Measurements from ENCODE around the gene CFHR4. TPM values are rescaled to one million over a fixed set of nuclear protein-coding genes. Genes with fewer than 3 reads are reported as not detected.

Gene CFHR4
- total RNA-seq, 4 donors from 2014 or later = not detected

DNA sequence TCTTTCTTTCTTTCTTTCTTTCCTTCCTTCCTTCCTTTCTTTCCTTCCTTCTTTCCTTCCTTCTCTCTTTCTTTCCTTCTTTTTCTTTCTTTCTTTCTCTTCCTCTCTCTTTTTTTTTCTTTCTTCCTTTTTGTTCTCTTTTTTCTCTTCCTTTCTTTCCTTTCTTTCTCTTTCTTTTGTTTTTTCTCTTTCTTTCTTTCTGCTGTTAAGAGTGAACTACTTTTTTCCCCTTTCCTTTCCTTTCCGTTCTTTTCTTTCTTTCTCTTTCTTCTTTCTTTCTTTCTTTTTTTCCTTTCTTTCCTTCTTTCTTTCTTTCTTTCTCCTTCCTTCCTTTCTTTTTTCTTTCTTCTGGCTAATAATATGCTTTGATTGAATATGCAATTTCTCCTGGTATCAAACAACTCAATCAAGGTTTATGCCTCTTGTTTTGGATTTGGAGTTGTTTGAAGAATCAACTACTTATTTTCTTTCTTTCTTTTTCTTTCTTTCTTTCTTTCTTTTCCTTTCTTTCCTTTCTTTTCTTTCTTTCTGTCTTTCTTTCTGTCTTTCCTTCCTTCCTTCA lies 27.4 kb upstream of the CFHR4 start:
- DNase-seq (ENCODE audit: low spot score in 2 of 2) = no peak
- H3K4me3 ChIP-seq = no peak overlapping the region
- no peak overlapping the region for H3K27ac ChIP-seq
- peaks cover 3% of the 10 kb centered on the region for H3K9me3 ChIP-seq
- no peaks in the 10 kb centered on the region for H3K4me1 ChIP-seq
- H3K36me3 ChIP-seq = no peaks in the 10 kb centered on the region
- 100% methylated on average over 1 of the region's 1 CpG for WGBS
- no peaks in the 10 kb centered on the region for H3K27me3 ChIP-seq
- TF ChIP-seq EP300 (IDR thresholded peaks at IDR 0.05) (no peak), POLR2A (IDR thresholded peaks at IDR 0.05) (no peak), POLR2AphosphoS5 (IDR thresholded peaks at IDR 0.05) (no peak)
- TF ChIP-seq, protein P1, sequence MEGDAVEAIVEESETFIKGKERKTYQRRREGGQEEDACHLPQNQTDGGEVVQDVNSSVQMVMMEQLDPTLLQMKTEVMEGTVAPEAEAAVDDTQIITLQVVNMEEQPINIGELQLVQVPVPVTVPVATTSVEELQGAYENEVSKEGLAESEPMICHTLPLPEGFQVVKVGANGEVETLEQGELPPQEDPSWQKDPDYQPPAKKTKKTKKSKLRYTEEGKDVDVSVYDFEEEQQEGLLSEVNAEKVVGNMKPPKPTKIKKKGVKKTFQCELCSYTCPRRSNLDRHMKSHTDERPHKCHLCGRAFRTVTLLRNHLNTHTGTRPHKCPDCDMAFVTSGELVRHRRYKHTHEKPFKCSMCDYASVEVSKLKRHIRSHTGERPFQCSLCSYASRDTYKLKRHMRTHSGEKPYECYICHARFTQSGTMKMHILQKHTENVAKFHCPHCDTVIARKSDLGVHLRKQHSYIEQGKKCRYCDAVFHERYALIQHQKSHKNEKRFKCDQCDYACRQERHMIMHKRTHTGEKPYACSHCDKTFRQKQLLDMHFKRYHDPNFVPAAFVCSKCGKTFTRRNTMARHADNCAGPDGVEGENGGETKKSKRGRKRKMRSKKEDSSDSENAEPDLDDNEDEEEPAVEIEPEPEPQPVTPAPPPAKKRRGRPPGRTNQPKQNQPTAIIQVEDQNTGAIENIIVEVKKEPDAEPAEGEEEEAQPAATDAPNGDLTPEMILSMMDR (IDR thresholded peaks at IDR 0.05) = no peak

DNA sequence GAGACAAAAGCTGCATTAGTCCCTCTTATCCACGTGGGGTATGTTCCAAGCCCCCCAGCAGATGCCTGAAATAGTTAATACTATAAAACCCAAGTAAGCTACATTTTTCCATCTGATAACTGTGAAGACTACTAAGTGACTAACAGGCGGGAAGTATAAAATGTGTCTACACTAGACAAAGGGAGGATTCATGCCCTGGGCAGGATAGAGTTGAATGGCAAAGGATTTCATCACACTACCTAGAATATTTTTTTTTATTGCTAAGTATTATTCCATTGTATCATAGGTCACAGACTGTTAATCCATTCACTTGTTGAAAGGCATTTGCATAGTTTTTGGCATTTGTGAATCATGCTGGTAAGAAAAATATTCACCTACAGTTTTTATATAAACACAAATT lies 26.4 kb upstream of the CFHR4 start:
- no peak overlapping the region for H3K27ac ChIP-seq
- DNase-seq (ENCODE audit: low spot score in 2 of 2) = no peak
- no peaks in the 10 kb centered on the region for H3K36me3 ChIP-seq
- no peak overlapping the region for H3K4me3 ChIP-seq
- no peaks in the 10 kb centered on the region for H3K27me3 ChIP-seq
- H3K9me3 ChIP-seq = peaks cover 3% of the 10 kb centered on the region
- 56% methylated on average over 2 of the region's 2 CpGs for WGBS
- H3K4me1 ChIP-seq = no peaks in the 10 kb centered on the region
- TF ChIP-seq POLR2A (IDR thresholded peaks at IDR 0.05) (no peak), EP300 (IDR thresholded peaks at IDR 0.05) (no peak), POLR2AphosphoS5 (IDR thresholded peaks at IDR 0.05) (no peak)
- TF ChIP-seq, protein P1 (IDR thresholded peaks at IDR 0.05) = no peak

DNA sequence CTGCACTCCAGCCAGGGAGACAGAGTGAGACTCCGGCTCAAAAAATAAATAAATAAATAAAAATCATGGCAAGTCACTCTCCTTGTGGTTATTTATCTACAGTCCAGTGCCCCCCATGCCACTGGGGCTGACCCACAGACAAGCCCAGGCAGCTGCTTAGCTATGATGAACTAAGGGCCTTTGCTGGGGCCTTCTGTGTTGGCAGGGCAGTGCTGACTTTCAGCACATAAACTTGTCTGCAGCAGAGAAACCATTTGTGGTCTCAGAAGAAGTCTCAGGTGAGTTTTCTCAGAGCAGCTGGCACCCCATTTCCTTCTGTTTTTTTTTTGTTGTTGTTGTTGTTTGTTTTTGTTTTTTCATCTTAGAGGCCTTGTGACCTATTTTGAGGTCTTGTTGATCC lies 20.9 kb upstream of the CFHR4 start:
- Histone ChIP-seq H3K27me3 (no peaks in the 10 kb centered on the region), H3K27ac (no peak overlapping the region), H3K4me3 (no peak overlapping the region), H3K9me3 (peaks cover 13% of the 10 kb centered on the region), H3K36me3 (no peaks in the 10 kb centered on the region), H3K4me1 (no peaks in the 10 kb centered on the region)
- 94% methylated on average over 1 of the region's 1 CpG for WGBS
- no peak for DNase-seq (ENCODE audit: low spot score in 2 of 2)
- no peak for TF ChIP-seq POLR2A (IDR thresholded peaks at IDR 0.05)
- TF ChIP-seq, protein P1 (IDR thresholded peaks at IDR 0.05) = no peak

DNA sequence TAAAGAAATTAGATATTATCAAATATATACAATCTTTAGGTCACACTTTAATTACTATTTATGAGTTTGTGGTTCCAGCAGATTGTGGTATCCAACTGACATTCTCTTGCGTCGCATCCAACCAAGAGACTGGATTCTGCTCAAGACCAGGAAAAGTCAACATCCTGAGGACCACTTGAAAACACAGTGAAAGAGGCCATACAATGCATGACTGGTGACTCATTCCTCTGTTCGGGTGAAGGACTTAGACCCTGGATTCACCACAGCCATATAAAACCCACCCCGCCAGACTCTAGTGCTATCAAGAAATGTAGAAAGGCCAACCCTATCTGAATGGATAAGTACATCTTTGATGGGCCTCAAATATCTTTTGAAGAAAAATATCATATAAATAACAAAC lies 14.5 kb upstream of the CFHR4 start:
- no peak overlapping the region for H3K4me3 ChIP-seq
- H3K4me1 ChIP-seq = no peaks in the 10 kb centered on the region
- H3K27me3 ChIP-seq = peaks cover 5% of the 10 kb centered on the region
- TF ChIP-seq POLR2A (IDR thresholded peaks at IDR 0.05) = no peak
- no peak for TF ChIP-seq POLR2AphosphoS5 (IDR thresholded peaks at IDR 0.05)
- TF ChIP-seq EP300 (IDR thresholded peaks at IDR 0.05) = no peak
- TF ChIP-seq, protein P1 (IDR thresholded peaks at IDR 0.05) = no peak
- no peak overlapping the region for H3K27ac ChIP-seq
- no peaks in the 10 kb centered on the region for H3K36me3 ChIP-seq
- no peaks in the 10 kb centered on the region for H3K9me3 ChIP-seq
- WGBS = 91% methylated on average over 4 of the region's 4 CpGs
- no peak for DNase-seq (ENCODE audit: low spot score in 2 of 2)

DNA sequence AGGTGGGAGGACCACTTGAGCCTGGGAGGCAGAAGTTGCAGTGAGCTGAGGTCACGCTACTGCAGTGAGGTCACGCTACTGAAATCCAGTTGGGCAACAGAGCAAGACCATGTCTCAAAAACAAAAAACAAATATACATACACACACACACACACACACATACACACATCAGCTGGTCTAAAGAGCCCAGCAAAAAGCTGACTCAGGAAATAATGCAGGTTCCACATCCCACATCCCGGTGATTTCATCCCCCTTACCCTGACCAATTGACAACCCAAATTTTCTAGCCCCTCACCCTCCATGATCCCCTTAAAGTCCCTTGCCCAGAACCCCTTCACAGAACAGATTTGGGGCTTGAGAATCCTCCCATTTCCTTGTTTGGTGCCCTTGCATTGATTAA lies 11.9 kb upstream of the CFHR4 start:
- H3K27ac ChIP-seq = no peak overlapping the region
- no peaks in the 10 kb centered on the region for H3K4me1 ChIP-seq
- TF ChIP-seq POLR2A (IDR thresholded peaks at IDR 0.05) (no peak), POLR2AphosphoS5 (IDR thresholded peaks at IDR 0.05) (no peak), EP300 (IDR thresholded peaks at IDR 0.05) (no peak)
- TF ChIP-seq, protein P1 (IDR thresholded peaks at IDR 0.05) = no peak
- 91% methylated on average over 3 of the region's 3 CpGs for WGBS
- H3K9me3 ChIP-seq = no peaks in the 10 kb centered on the region
- H3K4me3 ChIP-seq = no peak overlapping the region
- peaks cover 5% of the 10 kb centered on the region for H3K27me3 ChIP-seq
- no peaks in the 10 kb centered on the region for H3K36me3 ChIP-seq
- no peak for DNase-seq (ENCODE audit: low spot score in 2 of 2)

Data from suprapubic skin (tissue), 4 donors.